Stimulated activated naive CD8-positive, alpha-beta T cell treated with anti-CD3 and anti-CD28 coated beads, Interleukin-15, Interleukin-2, amounts not matched to agents 100 ng/mL and 50 ng/mL, for 24 hours (primary cell): ENCODE measurements around the gene ICA1L.

ENCODE experiments used
- H3K27ac Mint-ChIP-seq: one replicate; pipeline ENCODE4 v1.8.0; 2021; ENCODE audit warnings: mild to moderate bottlenecking, mixed read lengths
- H3K27me3 Mint-ChIP-seq: one replicate; pipeline ENCODE4 v1.8.0; 2021; ENCODE audit warnings: mixed read lengths
- H3K36me3 Mint-ChIP-seq: one replicate; pipeline ENCODE4 v1.8.0; 2021; ENCODE audit warnings: low read depth, mixed read lengths
- H3K4me1 Mint-ChIP-seq: one replicate; pipeline ENCODE4 v1.8.0; 2021; ENCODE audit warnings: low read depth, mixed read lengths
- H3K4me3 Mint-ChIP-seq: one replicate; pipeline ENCODE4 v1.8.0; 2021; ENCODE audit warnings: mild to moderate bottlenecking, mixed read lengths
- H3K9me3 Mint-ChIP-seq: one replicate; pipeline ENCODE4 v1.8.0; 2021; ENCODE audit warnings: mixed read lengths

Gene ICA1L

DNA sequence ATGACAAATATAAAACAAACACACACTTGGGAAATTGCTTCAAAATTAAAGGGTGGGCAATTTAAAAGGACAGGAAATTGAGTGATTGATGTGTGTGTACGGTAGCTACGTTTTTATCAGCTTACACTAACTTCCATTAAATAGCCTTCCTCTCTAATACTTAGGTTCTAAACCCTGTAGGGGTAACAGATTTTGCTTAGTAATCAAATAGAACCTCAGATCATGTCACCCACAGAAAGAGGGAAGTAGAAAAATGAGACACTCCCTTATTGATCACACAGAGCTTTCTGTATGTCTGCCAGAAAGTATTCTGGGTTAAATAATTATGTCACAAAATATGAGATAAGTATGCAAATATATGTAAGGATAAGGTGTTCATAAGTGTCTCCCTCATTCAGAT is 93.3 kb downstream of the ICA1L start:
- Mint-ChIP-seq H3K9me3 (no peaks in the 10 kb centered on the region), H3K27ac (no peak overlapping the region), H3K36me3 (peaks cover 60% of the 10 kb centered on the region), H3K4me1 (peaks cover 26% of the 10 kb centered on the region), H3K27me3 (no peaks in the 10 kb centered on the region), H3K4me3 (no peak overlapping the region)

DNA sequence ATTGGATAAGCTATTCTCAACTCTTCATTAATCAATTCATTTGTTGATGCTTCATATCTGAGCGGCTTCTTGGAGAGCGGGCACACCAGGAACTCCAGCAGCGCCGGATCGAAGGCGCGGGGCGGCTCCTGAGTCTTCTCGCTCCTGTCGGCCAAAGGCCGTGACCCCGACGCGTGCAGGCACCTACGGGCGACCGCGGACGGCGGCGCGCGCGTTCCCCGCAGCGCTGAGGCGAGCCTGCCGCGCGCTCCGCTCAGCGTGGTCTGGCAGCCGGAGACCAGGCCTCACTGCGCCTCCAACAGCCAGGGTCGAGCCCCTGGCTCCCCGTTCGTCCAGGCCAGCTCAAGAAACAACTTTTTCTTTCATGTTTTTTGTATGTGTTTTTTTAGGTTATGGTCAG is 97.5 kb downstream of the ICA1L start:
- Mint-ChIP-seq H3K27ac (no peak overlapping the region), H3K36me3 (peaks cover 53% of the 10 kb centered on the region), H3K4me1 (peaks cover 18% of the 10 kb centered on the region)

DNA sequence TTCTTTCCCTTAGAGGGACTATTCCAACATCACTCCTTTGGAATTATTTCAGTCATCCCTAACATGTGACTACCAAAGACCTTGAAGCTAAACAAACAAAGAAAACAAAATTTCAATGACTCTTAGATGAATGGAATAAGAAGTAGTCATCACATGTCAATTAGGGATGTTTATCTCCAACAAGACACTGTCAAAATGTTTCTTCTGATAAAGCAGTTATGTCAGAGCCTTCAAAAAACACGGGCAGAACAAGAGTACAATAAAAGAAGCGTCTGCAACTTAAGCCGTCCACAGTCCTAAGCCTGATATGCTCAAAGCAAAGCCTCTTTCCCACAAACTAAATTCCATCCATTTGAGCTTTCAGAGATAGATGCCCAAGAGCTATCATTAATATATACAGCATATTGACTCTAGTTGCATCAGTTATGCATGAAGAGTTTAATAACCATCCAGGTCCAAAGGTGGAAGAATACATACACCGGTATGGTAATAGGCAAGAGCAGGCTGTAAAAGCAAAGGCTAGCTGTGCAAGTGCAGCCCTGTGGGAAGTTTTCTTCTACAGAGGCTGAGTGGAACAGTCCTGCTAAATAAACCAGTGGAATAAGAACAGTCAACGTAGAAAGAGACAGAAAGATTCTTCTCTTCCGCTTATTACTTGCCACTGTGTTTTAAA is 98.1 kb downstream of the ICA1L start:
- Mint-ChIP-seq H3K27ac (no peak overlapping the region), H3K4me1 (peaks cover 15% of the 10 kb centered on the region), H3K4me3 (no peak overlapping the region), H3K9me3 (no peaks in the 10 kb centered on the region), H3K27me3 (no peaks in the 10 kb centered on the region), H3K36me3 (peaks cover 53% of the 10 kb centered on the region)

More for the DNA sequence above, 97.5 kb downstream of the ICA1L start:
- no peaks in the 10 kb centered on the region for H3K9me3 Mint-ChIP-seq
- H3K27me3 Mint-ChIP-seq = no peaks in the 10 kb centered on the region
- no peak overlapping the region for H3K4me3 Mint-ChIP-seq

DNA sequence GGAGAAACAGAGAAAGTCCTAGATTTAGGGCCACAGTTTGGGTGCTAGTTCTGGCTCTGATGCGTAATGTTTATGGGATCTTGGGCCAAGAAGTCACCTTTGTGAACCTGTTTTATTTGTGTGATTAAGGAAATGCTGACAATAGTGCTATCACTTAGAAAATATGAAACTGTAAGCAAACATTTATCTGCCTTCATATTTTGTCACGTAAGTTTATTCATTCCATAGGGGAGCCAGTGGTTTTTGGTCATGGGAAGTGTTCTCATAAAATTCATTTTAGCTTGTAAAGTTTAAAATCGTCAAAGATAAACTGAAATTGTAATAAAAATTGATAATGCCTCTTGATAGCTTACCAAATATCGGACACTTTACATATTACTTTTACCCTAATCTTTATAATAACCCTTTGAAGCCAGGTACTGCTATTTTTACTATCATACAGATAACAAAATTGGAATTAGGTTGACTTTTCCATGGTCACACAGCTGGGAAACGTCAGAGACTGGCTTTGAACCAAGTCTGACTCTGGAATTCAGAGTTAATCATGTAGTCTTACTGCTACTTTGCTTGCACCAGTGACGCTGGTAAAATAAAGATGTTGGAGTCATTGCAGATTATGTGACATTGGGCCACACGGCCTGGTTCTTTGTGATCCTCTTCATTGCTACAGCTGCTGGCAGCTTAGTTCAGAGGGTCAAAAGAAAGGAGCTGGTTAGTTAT is 99.7 kb downstream of the ICA1L start:
- no peak overlapping the region for H3K4me3 Mint-ChIP-seq
- no peak overlapping the region for H3K27ac Mint-ChIP-seq
- H3K4me1 Mint-ChIP-seq = peaks cover 18% of the 10 kb centered on the region
- no peaks in the 10 kb centered on the region for H3K27me3 Mint-ChIP-seq
- H3K36me3 Mint-ChIP-seq = peaks cover 48% of the 10 kb centered on the region
- H3K9me3 Mint-ChIP-seq = no peaks in the 10 kb centered on the region

DNA sequence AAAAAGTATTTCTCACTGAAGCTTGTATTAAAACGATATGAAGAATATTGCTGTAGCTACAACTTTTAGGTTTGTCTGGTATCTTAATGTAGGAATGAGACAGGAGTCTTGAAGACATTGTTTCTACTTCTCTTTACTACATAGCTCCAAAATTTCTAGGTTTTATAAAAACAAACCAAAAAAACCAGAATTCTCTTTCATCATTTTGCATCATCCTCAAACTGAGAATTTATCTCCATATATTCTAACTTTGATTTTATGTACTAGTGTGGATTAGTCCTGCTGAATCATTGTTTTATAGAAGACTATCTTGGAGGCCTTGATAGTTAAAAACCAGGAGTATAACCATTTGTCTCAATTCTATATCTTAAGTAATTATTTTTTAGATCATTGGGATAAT is 100.2 kb downstream of the ICA1L start:
- Mint-ChIP-seq H3K36me3 (peaks cover 43% of the 10 kb centered on the region), H3K27me3 (no peaks in the 10 kb centered on the region), H3K4me1 (peaks cover 18% of the 10 kb centered on the region), H3K4me3 (no peak overlapping the region), H3K9me3 (no peaks in the 10 kb centered on the region), H3K27ac (no peak overlapping the region)

DNA sequence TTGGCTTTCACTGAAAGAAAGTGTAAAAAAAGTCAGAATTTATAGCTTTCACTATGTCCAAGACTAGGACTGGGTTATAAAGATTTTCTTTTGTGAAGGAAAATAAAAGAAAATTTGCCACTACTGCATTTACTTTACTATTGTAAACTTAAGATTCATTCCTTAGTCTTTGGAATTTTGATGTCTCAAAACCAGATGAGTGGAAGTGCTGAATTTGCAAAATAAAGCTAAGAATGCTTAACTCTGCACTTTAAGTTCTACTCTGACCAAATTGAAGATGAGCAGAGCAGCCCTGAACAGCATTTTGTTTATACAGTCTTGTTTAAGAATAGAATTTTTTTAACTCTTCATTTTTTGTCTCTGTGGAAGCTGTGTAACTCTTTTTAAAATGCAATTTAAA is 102.4 kb downstream of the ICA1L start:
- no peaks in the 10 kb centered on the region for H3K9me3 Mint-ChIP-seq
- H3K27me3 Mint-ChIP-seq = no peaks in the 10 kb centered on the region
- no peak overlapping the region for H3K4me3 Mint-ChIP-seq
- H3K36me3 Mint-ChIP-seq = peaks cover 42% of the 10 kb centered on the region
- H3K27ac Mint-ChIP-seq = no peak overlapping the region
- peaks cover 26% of the 10 kb centered on the region for H3K4me1 Mint-ChIP-seq

DNA sequence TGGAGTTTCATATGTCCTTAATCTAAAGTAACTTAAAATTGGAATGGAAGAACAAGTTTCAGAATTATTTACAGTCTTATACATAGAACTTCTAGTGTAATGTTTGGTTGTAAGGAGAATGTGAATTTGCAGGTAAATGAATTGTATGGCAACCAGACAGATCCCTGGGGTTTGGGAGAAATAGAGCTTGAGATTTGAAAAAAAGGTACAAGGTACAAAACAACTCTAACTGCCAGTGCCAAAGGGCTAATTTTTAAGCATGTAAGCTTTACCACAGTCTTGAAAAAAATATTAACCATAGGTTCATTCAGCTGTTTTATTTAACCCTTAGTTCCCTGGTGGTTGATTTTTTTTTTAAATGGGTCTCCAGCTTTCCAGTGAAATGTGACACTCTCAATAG is 103.3 kb downstream of the ICA1L start:
- H3K27ac Mint-ChIP-seq = no peak overlapping the region
- H3K4me1 Mint-ChIP-seq = peaks cover 34% of the 10 kb centered on the region
- no peak overlapping the region for H3K4me3 Mint-ChIP-seq
- no peaks in the 10 kb centered on the region for H3K27me3 Mint-ChIP-seq
- H3K9me3 Mint-ChIP-seq = no peaks in the 10 kb centered on the region
- H3K36me3 Mint-ChIP-seq = peaks cover 46% of the 10 kb centered on the region

DNA sequence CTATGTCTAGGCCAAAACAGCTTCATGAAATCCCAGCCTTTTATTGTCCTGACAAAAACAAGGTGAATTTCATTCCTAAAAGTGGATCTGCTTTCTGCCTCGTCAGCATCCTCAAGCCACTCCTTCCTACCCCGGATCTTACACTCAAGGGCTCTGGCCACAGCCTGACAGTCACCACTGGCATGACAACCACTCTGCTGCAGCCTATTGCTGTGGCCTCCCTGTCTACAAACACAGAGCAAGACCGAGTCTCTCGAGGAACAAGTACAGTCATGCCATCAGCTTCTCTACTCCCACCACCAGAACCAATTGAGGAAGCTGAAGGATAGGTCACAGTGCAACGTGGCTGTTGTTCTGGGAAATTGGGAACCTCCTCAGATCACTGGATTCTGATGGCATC is 106.1 kb downstream of the ICA1L start:
- Mint-ChIP-seq H3K36me3 (peaks cover 47% of the 10 kb centered on the region), H3K9me3 (no peaks in the 10 kb centered on the region), H3K4me3 (no peak overlapping the region), H3K27me3 (no peaks in the 10 kb centered on the region), H3K4me1 (peaks cover 57% of the 10 kb centered on the region), H3K27ac (no peak overlapping the region)

DNA sequence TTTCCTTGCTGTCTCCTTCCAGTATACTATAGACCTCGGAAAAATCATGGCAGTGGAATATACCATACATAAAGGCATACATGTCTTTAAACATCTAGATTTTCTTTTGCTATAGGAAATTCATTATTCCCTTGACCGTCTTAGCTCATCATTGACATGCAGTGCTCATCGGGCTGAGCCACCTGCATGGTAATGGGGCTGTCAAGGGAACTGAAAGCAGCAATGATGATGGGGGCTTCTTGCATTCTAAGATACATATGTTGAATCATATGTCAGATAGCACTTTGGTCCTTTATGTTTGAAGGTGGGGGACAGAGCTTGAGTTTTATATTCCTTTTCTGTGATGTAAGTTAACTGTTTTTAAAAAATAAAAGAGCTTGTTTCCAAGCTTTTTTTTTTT is 106.6 kb downstream of the ICA1L start:
- Mint-ChIP-seq H3K4me1 (peaks cover 57% of the 10 kb centered on the region), H3K27ac (no peak overlapping the region), H3K9me3 (no peaks in the 10 kb centered on the region), H3K27me3 (no peaks in the 10 kb centered on the region), H3K36me3 (peaks cover 50% of the 10 kb centered on the region), H3K4me3 (no peak overlapping the region)

DNA sequence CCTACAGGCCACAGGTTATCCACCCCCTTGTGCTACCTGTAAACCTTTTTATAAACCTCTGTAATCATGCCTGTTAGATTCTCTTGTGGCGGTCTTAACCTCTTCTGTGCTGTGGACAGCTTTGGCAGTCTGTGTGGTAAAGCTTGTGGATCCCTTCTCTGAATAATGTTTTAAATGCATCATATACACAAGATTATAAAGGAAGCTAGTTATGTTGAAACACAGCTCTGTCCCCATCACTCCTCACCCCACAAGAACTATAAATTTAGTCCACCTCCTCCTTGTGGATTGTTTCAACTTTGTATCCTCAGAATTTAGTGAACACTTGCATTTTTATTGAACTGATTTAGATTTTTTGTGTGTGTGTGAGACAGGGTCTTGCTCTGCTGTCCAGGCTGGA is 107.7 kb downstream of the ICA1L start:
- Mint-ChIP-seq H3K4me3 (peak overlapping the region; percentile 70), H3K9me3 (no peaks in the 10 kb centered on the region)

DNA sequence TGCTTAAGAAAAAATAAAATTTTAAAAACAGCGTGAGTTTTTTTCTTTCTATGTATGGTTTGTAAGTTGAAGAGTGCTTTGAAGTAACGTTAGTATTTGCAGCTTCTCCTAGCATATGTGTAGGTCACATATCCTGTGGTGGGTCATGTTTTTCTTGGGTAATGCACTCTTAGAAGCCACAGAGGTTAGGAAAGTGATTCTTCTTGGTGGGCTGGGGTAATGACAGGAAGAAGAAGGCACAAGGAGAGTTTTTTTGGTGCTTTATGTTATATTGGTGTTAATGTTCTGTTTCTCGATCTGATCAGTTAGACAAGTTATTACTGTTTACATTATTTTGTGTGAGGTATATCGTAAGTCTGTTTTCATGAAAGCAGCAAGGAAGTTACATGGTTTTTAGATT is 109.0 kb downstream of the ICA1L start:
- H3K36me3 Mint-ChIP-seq = peaks cover 54% of the 10 kb centered on the region
- peak overlapping the region; percentile 90 for H3K27ac Mint-ChIP-seq
- H3K4me1 Mint-ChIP-seq = peaks cover 40% of the 10 kb centered on the region
- H3K27me3 Mint-ChIP-seq = no peaks in the 10 kb centered on the region
- H3K9me3 Mint-ChIP-seq = no peaks in the 10 kb centered on the region
- H3K4me3 Mint-ChIP-seq = peak overlapping the region; percentile 70

More for the DNA sequence above, 107.7 kb downstream of the ICA1L start:
- Mint-ChIP-seq H3K27me3 (no peaks in the 10 kb centered on the region), H3K36me3 (peaks cover 47% of the 10 kb centered on the region), H3K27ac (peak overlapping the region; percentile 90), H3K4me1 (peaks cover 48% of the 10 kb centered on the region)

DNA sequence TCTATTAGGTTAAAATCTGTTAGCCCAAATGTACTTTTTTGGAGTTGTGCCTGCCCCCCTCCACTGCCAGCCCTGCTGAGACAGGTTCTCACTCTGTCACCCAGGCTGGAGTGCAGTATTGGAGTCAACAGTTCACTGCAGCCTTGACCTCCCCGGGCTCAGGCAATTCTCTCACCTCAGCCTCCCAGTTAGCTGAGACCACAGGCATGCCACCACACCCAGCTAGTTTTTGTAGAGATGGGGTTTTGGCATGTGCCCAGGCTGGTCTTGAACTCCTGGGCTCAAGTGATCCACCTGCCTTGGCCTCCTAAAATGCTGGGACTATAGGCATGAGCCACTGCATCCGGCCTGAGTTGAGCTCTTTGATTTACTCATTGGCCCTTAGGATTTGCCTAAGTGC is 110.7 kb downstream of the ICA1L start:
- Mint-ChIP-seq H3K9me3 (no peaks in the 10 kb centered on the region), H3K4me3 (no peak overlapping the region), H3K27ac (no peak overlapping the region), H3K36me3 (peaks cover 57% of the 10 kb centered on the region), H3K4me1 (peaks cover 40% of the 10 kb centered on the region), H3K27me3 (no peaks in the 10 kb centered on the region)

DNA sequence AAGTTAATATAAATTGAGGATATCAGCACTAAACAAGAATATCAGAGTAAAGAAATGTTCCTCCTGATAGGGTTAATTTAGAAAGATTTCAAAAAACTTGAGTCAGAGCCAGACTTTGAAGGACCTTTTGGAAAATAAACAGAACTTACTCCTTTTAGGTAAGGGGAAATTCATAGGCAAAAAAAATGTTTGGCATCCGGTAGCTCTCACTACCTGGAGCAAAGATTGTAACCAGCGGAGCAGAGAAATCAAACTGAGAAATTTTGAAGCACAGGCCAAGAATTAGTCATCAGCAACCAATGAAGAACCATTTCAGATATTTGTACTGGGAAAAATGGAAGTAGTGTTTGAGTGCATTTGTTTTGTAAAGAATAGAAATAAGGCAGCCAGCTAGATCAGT is 113.0 kb downstream of the ICA1L start:
- Mint-ChIP-seq H3K36me3 (peaks cover 48% of the 10 kb centered on the region), H3K27ac (no peak overlapping the region), H3K4me3 (no peak overlapping the region), H3K4me1 (peaks cover 33% of the 10 kb centered on the region), H3K27me3 (no peaks in the 10 kb centered on the region), H3K9me3 (no peaks in the 10 kb centered on the region)

DNA sequence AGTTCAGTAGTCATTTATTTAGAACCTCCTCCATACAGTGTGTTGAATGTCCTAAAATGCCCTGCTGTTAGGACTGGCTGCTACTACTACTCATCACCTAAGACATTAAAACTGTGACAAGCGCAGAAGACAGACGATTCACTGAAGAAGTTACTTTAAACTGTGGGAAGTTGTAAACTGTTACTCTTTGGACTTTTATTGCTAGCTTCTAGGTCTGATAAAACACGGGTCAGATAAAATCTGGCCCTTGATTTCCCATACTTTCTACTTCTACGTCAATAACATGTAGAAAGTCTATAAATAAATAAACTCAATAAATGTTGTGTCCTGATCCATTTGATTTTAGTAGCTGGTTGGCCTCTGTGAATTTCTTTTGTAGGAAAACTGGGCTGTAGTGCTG is 113.4 kb downstream of the ICA1L start:
- H3K9me3 Mint-ChIP-seq = no peaks in the 10 kb centered on the region
- no peak overlapping the region for H3K27ac Mint-ChIP-seq
- no peak overlapping the region for H3K4me3 Mint-ChIP-seq
- H3K4me1 Mint-ChIP-seq = peaks cover 33% of the 10 kb centered on the region
- peaks cover 48% of the 10 kb centered on the region for H3K36me3 Mint-ChIP-seq
- H3K27me3 Mint-ChIP-seq = no peaks in the 10 kb centered on the region

DNA sequence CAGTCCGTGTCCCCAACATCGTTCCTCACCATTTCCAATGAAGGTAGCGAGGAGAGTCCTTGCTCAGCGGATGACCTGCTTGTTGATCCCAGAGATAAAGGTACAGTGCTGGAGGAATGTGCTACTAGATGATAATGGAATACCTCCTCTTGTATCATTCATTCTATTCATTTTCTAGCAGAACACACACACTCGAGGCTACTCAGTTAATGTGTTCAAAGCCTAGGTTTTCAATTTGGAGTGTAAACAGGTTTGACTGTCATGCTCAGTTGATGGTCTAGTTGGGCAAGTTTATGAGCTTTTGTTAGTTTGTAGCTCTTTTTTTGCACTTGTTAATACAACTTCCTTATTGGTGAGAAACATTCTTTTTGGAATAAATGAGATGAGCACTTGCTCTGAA is 114.2 kb downstream of the ICA1L start:
- Mint-ChIP-seq H3K4me1 (peaks cover 29% of the 10 kb centered on the region), H3K9me3 (no peaks in the 10 kb centered on the region), H3K36me3 (peaks cover 47% of the 10 kb centered on the region), H3K4me3 (no peak overlapping the region), H3K27ac (no peak overlapping the region), H3K27me3 (no peaks in the 10 kb centered on the region)

DNA sequence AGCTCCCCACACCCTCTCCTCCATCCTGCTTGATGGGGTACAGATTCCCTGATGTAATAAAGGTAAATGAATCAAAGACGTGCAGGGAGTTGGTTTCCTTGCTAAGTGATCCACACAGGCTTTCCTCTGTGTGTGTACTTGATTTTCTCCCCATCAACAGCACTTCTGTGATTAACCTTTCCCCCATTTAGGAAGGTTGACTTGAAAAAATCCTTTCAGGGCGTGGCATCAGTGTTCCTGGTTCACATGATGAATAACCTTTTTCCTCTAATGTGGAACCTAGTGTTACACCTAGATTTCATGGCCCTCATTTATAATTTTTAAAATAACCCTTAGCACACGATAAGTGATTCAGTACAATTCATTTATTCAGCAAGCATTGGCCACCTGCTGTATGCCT is 115.0 kb downstream of the ICA1L start:
- peaks cover 47% of the 10 kb centered on the region for H3K36me3 Mint-ChIP-seq

More for the DNA sequence above, 115.0 kb downstream of the ICA1L start:
- Mint-ChIP-seq H3K27me3 (no peaks in the 10 kb centered on the region), H3K4me1 (peaks cover 30% of the 10 kb centered on the region), H3K4me3 (no peak overlapping the region), H3K27ac (no peak overlapping the region), H3K9me3 (no peaks in the 10 kb centered on the region)
